GM20000 (cell line): Measurements from ENCODE around the gene PDE7B.

Experiments
- DNase-seq: peaks from one replicate; pipeline ENCODE4 v3.0.0; 2012; ENCODE audit warnings: low spot score
- CTCF ChIP-seq: IDR thresholded peaks from 2 replicates; pipeline ENCODE4 v1.5.1; 2012; ENCODE audit warnings: mild to moderate bottlenecking, control low read depth; ENCODE audit errors: extremely low read depth, missing control alignments

PDE7B gene

GRCh38 chr6:136108361-136108945 is 257.0 kb downstream of the PDE7B start:
- DNase-seq: no peak
- no peak for TF ChIP-seq CTCF

- no peak for TF ChIP-seq CTCF
- no peak for DNase-seq
Observed at GRCh38 chr6:136111831-136112230, 260.3 kb downstream of the PDE7B start.

- no peak for TF ChIP-seq CTCF
Observed at GRCh38 chr6:136112262-136112661, 260.8 kb downstream of the PDE7B start.

GRCh38 chr6:136113736-136114173 is 262.3 kb downstream of the PDE7B start:
- no peak for DNase-seq
- no peak for TF ChIP-seq CTCF

More at GRCh38 chr6:136112262-136112661, 260.8 kb downstream of the PDE7B start:
- no peak for DNase-seq

GRCh38 chr6:136114661-136115060 is 263.2 kb downstream of the PDE7B start:
- no peak for TF ChIP-seq CTCF
- DNase-seq: no peak

- no peak for DNase-seq
- no peak for TF ChIP-seq CTCF
Observed at GRCh38 chr6:136115941-136116340, 264.4 kb downstream of the PDE7B start.

- no peak for DNase-seq
- TF ChIP-seq CTCF: no peak
Observed at GRCh38 chr6:136117081-136117480, 265.6 kb downstream of the PDE7B start.
